Gastroesophageal sphincter (tissue), 3 donors: ENCODE data around the gene PPP1R26.

Experiments used
- EP300 ChIP-seq: sonication (generic); formaldehyde crosslinking; IDR thresholded peaks from one replicate; pipeline ENCODE4 v1.6.1; 2017; ENCODE audit warnings: antibody characterized with exemption, mild to moderate bottlenecking
- POLR2A ChIP-seq, 2 donors: fragments of 450-650 bp; IDR thresholded peaks; one replicate each; pipeline ENCODE4 v1.6.1; 2017; ENCODE audit warnings: antibody characterized with exemption in 2 of 2, mild to moderate bottlenecking in 2 of 2, moderate library complexity in 1 of 2
- TF ChIP-seq, protein P1 (sequence below), 4 experiments: fragments of 200-600 bp in 2 of 4; fragments of 450-650 bp in 2 of 4; sonication (generic) in 1 of 4; IDR thresholded peaks; one replicate each; pipeline ENCODE4 v1.5.1; 2017 to 2019; ENCODE audit warnings: antibody characterized with exemption in 4 of 4, mild to moderate bottlenecking in 2 of 4, moderate library complexity in 2 of 4

DNA sequence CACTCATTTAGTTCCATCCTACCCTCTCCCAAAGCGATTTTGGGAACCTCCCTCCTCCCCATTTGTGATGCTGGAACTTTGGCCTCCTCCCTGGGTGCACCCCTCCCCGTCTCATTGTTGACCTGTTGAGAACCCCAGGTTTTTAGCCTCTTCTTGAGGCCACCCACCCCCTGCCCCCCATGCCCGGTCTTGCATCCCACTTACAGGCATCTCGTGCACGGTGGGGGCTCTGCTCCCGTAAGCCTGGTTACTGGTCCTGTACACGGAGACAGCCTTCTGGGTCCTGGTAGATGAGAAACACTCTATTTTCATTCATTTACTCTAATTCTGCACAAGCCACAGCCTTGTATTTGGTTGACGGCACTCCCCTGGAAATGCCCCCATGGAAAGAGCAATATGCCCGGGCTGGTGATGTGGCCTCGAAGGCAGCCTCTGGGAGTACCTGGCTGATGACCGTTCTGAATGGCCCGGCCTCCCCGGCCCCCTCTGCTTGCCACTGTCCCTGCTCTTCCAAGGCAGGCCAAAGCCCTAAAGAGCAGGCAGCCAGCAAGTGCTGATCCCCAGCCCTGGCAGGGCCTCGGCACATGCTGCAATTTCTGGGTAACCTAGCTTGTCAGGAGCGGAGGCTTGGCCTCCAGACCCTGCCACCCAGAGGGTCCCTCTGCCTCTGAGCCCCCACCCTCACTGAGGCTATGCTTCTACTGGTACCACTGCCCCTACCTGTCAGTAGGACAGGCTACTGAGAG, 19.0 kb downstream of the PPP1R26 start:
- TF ChIP-seq, protein P1, sequence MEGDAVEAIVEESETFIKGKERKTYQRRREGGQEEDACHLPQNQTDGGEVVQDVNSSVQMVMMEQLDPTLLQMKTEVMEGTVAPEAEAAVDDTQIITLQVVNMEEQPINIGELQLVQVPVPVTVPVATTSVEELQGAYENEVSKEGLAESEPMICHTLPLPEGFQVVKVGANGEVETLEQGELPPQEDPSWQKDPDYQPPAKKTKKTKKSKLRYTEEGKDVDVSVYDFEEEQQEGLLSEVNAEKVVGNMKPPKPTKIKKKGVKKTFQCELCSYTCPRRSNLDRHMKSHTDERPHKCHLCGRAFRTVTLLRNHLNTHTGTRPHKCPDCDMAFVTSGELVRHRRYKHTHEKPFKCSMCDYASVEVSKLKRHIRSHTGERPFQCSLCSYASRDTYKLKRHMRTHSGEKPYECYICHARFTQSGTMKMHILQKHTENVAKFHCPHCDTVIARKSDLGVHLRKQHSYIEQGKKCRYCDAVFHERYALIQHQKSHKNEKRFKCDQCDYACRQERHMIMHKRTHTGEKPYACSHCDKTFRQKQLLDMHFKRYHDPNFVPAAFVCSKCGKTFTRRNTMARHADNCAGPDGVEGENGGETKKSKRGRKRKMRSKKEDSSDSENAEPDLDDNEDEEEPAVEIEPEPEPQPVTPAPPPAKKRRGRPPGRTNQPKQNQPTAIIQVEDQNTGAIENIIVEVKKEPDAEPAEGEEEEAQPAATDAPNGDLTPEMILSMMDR (IDR thresholded peaks at IDR 0.05) = no peak
- no peak for TF ChIP-seq EP300
- TF ChIP-seq POLR2A (IDR thresholded peaks at IDR 0.05) = no peak
